Natural killer cell (primary cell): ENCODE data around the gene HAUS8. TPM values are rescaled to one million over a fixed set of nuclear protein-coding genes. Genes with fewer than 3 reads are reported as not detected.

Experiments used
- ATAC-seq, 3 donors: fragments of 150-1000 bp in 2 of 3; fragments of 200-7000 bp in 1 of 3; cut with Tn5 transposase; 1 replicate in 1 of 3; 2 replicates in 2 of 3; pipeline ENCODE4 v1.10.0; 2021; ENCODE audit warnings: mild to moderate bottlenecking in 2 of 3, moderate library complexity in 2 of 3
- DNase-seq, 2 donors: peaks; one replicate each; pipeline versions ENCODE4 v3.0.0 to v3.0.0-alpha.2; 2013 to 2021; ENCODE audit warnings: mixed read lengths in 1 of 2
- H3K27ac ChIP-seq: one replicate; pipeline ENCODE4 v1.5.1; 2013; ENCODE audit warnings: mild to moderate bottlenecking, low read length
- H3K27me3 ChIP-seq: one replicate; pipeline ENCODE4 v1.6.1; 2013; ENCODE audit warnings: low read length; ENCODE audit not compliant: control insufficient read depth, insufficient read depth
- H3K36me3 ChIP-seq: one replicate; pipeline ENCODE4 v1.6.1; 2013; ENCODE audit warnings: low read length; ENCODE audit not compliant: control insufficient read depth, insufficient read depth
- H3K4me1 ChIP-seq: one replicate; pipeline ENCODE4 v1.6.1; 2013; ENCODE audit warnings: low read length; ENCODE audit not compliant: control insufficient read depth, insufficient read depth
- H3K4me3 ChIP-seq: one replicate; pipeline ENCODE4 v1.5.1; 2013; ENCODE audit warnings: low read length
- H3K9me3 ChIP-seq: one replicate; pipeline ENCODE4 v1.6.1; 2013; ENCODE audit warnings: low read length; ENCODE audit not compliant: control insufficient read depth, insufficient read depth
- H3K27ac Mint-ChIP-seq, 2 donors: one replicate each; pipeline ENCODE4 v1.8.0; 2022; ENCODE audit warnings: mild to moderate bottlenecking in 2 of 2, mixed read lengths in 2 of 2, moderate library complexity in 1 of 2
- H3K27me3 Mint-ChIP-seq, 2 donors: one replicate each; pipeline ENCODE4 v1.8.0; 2022; ENCODE audit warnings: low read depth in 2 of 2, mixed read lengths in 2 of 2
- H3K36me3 Mint-ChIP-seq: one replicate; pipeline ENCODE4 v1.8.0; 2022; ENCODE audit warnings: mixed read lengths
- H3K4me1 Mint-ChIP-seq, 2 donors: one replicate each; pipeline ENCODE4 v1.8.0; 2022; ENCODE audit warnings: mixed read lengths in 2 of 2
- H3K4me3 Mint-ChIP-seq: one replicate; pipeline ENCODE4 v1.8.0; 2022; ENCODE audit warnings: mild to moderate bottlenecking, moderate library complexity, mixed read lengths
- H3K9me3 Mint-ChIP-seq, 2 donors: one replicate each; pipeline ENCODE4 v1.8.0; 2022; ENCODE audit warnings: mixed read lengths in 2 of 2
- CTCF ChIP-seq: fragments of 200-600 bp; IDR thresholded peaks from one replicate; pipeline ENCODE4 v1.8.0; 2022; ENCODE audit warnings: antibody characterized with exemption
- WGBS: methylation state at CpG from one replicate; pipeline ENCODE4 v1.1.7; 2013; ENCODE audit warnings: missing lambda C conversion rate; ENCODE audit not compliant: insufficient coverage; 5-methylcytosine and 5-hydroxymethylcytosine counted together
- intact Hi-C: fragments of 100-400 bp; cut with micrococcal nuclease; formaldehyde crosslinking; loops from one replicate; pipeline ENCODE4 v1.14.2; 2022
- total RNA-seq, 4 donors: library from RNA; stranded (reverse); fragments of 120-200 nt in 1 of 4; gene quantifications; one replicate each; pipeline versions ENCODE4 v1.2.3 to v1.2.4, GENCODE V29; 2013 to 2022

HAUS8 gene
- total RNA-seq, 3 donors from 2014 or later (not counting 1 experiment from before 2014, with no cell fraction given): 10.3 to 13.5 (median 10.4) TPM

GRCh38 chr19:17078036-17078919 lies 3.0 kb upstream of the HAUS8 start:
- Histone ChIP-seq H3K9me3 (no peaks in the 10 kb centered on the region), H3K36me3 (peaks cover 4% of the 10 kb centered on the region), H3K4me3 (no peak overlapping the region), H3K27me3 (no peaks in the 10 kb centered on the region), H3K4me1 (peaks cover 75% of the 10 kb centered on the region), H3K27ac (no peak overlapping the region)
- DNase-seq (no peak), ATAC-seq (no peak)
- H3K4me1 Mint-ChIP-seq: peaks cover 62 to 87% of the 10 kb centered on the region in 2 donors
- no peak for TF ChIP-seq CTCF
- no peaks in the 10 kb centered on the region for H3K27me3 Mint-ChIP-seq
- H3K9me3 Mint-ChIP-seq: no peaks in the 10 kb centered on the region
- H3K27ac Mint-ChIP-seq: peak overlapping the region; percentile 69 to 92
- H3K4me3 Mint-ChIP-seq: peak overlapping the region; percentile 56
- no peaks in the 10 kb centered on the region for H3K36me3 Mint-ChIP-seq
- intact Hi-C loops: no loop called here
- 88% methylated on average over 19 of the region's 19 CpGs for WGBS

GRCh38 chr19:17077447-17078028 lies 2.3 kb upstream of the HAUS8 start:
- TF ChIP-seq CTCF: no peak
- WGBS: 94% methylated on average over 17 of the region's 17 CpGs
- Mint-ChIP-seq H3K9me3 (no peaks in the 10 kb centered on the region), H3K36me3 (no peaks in the 10 kb centered on the region), H3K27me3 (no peaks in the 10 kb centered on the region), H3K4me3 (peak overlapping the region; percentile 56), H3K4me1 (peaks cover 62 to 87% of the 10 kb centered on the region in 2 donors), H3K27ac (peak overlapping the region; percentile 69 to 92)
- Histone ChIP-seq H3K4me1 (peaks cover 71% of the 10 kb centered on the region), H3K27me3 (no peaks in the 10 kb centered on the region), H3K36me3 (peaks cover 4% of the 10 kb centered on the region), H3K27ac (no peak overlapping the region), H3K4me3 (no peak overlapping the region), H3K9me3 (no peaks in the 10 kb centered on the region)
- DNase-seq (no peak), ATAC-seq (no peak)
- intact Hi-C loops: no loop called here

GRCh38 chr19:17076543-17076991 lies 1.3 kb upstream of the HAUS8 start:
- 2% methylated on average over 12 of the region's 12 CpGs for whole genome bisulfite sequencing
- no peaks in the 10 kb centered on the region for H3K36me3 ChIP-seq
- H3K4me1 ChIP-seq: peaks cover 64% of the 10 kb centered on the region
- Mint-ChIP-seq H3K27me3 (no peaks in the 10 kb centered on the region), H3K4me3 (peak overlapping the region; percentile 98), H3K4me1 (peaks cover 53 to 77% of the 10 kb centered on the region in 2 donors), H3K36me3 (no peaks in the 10 kb centered on the region), H3K27ac (peak overlapping the region; percentile 92 to 96), H3K9me3 (no peaks in the 10 kb centered on the region)
- peak overlapping the region; percentile 70 for H3K4me3 ChIP-seq
- no peak for ATAC-seq
- H3K27ac ChIP-seq: peak overlapping the region; percentile 81
- peak in 1 of 2 donors; percentile 58 for DNase-seq
- intact Hi-C loops: no loop called here
- no peak for TF ChIP-seq CTCF
- no peaks in the 10 kb centered on the region for H3K9me3 ChIP-seq
- H3K27me3 ChIP-seq: no peaks in the 10 kb centered on the region
